NCI-H226 (cell line): Measurements from ENCODE around the gene ARHGAP25.

Source experiments
- DNase-seq: peaks from one replicate; pipeline ENCODE4 v3.0.0-alpha.2; 2015

The ARHGAP25 gene, protein sequence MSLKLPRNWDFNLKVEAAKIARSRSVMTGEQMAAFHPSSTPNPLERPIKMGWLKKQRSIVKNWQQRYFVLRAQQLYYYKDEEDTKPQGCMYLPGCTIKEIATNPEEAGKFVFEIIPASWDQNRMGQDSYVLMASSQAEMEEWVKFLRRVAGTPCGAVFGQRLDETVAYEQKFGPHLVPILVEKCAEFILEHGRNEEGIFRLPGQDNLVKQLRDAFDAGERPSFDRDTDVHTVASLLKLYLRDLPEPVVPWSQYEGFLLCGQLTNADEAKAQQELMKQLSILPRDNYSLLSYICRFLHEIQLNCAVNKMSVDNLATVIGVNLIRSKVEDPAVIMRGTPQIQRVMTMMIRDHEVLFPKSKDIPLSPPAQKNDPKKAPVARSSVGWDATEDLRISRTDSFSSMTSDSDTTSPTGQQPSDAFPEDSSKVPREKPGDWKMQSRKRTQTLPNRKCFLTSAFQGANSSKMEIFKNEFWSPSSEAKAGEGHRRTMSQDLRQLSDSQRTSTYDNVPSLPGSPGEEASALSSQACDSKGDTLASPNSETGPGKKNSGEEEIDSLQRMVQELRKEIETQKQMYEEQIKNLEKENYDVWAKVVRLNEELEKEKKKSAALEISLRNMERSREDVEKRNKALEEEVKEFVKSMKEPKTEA

DNA sequence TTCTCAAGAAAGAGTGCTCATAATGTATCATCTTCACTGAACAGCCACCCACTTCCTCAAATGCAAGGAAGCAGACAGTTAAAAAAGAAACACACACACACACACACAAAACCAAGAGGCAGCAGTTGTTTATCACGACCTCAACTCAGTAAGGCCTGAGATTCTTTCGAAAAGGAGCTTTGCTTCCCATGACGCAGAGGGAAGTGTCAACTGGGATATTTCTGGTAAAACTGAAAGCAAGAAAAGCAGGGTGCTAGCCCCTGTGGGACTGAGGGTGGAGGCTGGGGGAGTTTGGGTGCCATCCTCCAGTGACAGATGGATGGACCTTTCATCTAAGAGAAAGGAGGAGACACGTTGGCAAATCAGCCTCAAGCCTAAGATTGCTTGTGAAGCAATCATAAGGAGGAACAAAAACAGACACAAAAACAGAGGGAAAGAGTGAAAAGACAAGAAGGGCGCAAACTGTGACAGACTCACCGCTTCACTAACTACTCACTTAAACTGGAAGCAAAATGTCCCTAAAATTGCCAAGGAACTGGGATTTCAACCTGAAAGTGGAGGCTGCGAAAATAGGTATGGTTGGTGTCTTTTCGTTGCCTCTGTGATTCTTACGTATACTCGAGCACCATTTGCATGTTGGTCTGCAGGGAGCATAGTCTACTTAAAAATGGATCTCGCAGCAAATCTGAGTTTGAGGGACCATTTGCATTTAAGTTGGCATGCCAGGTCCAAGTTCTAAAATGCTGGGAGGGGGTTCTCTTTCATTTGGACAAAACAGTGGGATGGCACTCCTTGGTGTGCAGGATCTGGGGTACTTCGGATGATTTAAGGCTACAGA is at the start of gene ARHGAP25:
ARHGAP25 (plus strand) TSS at position 124 of the 838 bp plus-strand sequence; CDS start at position 513, 389 bp downstream.
- DNase-seq, result no peak

DNA sequence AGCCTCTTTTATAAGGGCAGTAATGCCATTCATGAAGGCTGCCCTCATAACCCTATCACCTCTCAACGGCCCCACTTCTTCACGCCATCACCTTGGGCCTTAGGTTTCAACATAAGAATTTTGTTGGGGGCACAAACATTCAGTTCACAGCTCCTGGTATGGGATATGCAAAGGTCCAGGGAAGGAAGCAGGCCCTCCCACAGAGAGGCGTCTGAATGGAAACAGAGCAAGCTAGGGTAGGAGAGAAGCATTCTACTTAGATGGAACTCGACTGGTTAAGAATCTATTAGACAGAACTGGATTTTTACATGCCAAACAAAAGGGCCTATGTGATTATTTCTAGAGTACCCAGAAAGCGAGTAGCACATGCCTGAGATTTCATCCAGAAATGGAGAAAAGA is 48.4 kb upstream of the ARHGAP25 start:
- no peak for DNase-seq

DNA sequence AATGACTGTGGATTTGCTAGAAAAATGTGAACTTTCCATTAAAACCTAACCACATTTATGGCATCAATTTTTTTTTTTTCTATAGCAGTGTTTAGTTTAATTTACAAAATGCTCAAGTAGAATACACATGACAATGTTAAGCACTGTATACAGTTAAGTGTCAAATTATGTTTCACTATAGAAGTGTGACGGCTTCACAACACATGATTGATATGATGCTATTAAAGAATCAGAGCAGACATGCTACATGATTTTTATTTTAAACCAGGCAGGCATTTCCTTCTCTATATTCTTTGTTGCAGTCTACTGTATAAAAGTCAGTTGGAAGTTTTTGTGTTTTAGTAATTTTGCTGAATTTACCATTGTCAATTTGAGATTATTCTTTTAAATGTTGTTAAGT is 47.6 kb upstream of the ARHGAP25 start:
- DNase-seq, result no peak

DNA sequence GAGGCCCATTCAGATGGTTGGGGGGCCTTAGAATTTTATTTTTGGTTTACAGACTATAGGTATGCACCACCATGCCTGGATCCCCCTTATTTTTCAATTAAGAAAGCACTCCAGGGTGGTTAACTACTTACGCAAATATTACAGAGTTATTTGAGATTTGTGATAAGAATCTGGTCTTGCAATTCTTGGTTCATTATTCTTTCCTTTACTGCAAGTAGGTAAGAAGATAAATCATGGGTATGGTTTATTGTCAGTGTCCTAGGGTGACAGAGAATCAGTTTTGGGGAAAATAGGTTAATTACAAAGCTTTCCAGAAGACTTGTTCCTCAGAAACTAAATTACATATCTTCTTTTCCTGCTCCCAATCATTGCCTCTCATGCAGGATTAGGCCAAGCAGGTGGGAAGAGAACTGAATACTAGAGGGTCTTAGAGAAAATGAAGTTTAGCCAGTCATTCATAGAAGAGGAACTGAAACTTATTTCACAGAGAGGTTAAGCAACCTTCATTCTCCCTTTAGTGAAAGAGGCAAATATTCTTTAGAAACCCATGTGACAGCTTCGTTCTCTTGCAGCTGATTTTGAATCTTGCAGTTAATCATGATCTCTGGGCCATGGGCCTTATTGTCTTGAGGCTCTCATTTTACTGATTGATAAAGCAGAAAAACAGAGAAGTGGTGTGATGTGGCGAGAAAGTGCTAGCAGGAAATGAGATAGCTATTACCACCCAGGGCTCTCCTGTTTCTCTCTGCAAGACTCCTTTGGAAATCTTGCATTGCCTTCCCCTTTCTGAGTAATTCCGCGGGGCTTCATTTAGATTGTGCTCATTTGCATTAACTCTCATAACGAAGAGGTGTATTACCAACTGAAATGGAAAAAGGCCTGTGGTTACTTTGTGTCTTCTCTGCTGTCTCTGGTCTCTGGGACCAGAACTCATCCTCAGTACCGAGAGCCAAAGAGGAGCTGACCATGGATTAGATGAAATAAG is 44.8 kb upstream of the ARHGAP25 start:
- no peak for DNase-seq

DNA sequence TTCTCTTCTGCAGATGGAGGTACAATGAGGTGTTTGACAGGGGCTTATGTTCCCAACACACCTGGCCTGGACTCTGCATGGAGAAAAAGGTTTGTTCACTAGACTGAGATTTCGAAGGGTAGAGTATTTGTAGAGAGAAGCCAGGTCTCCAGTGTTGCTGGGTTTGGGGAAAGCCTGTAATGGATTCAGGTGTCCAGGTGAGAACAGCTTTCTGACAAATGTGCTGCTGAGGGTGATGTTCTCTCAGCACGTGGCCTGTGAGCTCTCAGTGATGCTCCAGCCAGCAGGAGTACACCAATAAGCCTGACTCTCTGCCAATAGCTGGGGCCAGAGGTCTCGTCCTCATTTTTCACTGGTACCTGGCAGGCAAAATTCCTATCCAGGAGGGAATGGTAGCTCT is 43.8 kb upstream of the ARHGAP25 start:
- no peak for DNase-seq

DNA sequence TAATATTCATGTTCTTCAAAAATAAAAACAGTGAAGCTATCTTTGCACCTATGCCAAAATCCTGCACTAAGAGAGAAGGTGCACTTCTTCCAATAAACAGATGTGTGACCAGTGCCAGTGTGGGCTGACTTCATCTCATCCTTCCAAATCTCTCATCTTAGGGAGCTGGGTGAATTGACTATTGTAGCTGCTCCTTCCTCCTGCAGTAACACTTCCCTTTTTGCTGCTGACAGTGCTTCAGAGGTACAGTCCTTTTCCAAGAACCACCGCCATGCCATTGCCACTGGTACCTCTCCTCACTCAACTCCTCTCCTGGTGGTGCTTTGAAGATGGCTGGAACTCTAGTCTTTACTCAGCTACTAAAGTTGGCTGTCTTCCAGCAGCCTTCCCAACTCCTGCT is 42.1 kb upstream of the ARHGAP25 start:
- no peak for DNase-seq

DNA sequence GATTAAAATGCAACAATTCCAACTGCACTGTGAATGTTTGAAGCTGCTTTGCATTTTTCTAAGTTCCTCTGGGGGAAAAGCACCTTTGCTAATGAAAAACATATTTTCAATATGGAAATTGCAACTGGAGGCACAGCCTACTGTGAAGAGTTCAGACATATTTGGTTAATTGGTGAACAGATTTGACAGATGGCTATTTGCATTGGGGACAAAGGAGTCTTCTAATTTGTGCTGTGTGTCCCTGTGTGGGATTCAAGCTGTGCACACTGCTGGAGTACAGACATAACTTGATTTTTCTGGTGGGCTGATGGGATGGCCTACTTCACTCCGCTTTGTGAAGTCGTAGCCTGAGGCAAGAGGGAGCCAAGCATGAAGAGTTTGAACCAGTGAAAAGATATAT is 40.7 kb upstream of the ARHGAP25 start:
- no peak for DNase-seq

DNA sequence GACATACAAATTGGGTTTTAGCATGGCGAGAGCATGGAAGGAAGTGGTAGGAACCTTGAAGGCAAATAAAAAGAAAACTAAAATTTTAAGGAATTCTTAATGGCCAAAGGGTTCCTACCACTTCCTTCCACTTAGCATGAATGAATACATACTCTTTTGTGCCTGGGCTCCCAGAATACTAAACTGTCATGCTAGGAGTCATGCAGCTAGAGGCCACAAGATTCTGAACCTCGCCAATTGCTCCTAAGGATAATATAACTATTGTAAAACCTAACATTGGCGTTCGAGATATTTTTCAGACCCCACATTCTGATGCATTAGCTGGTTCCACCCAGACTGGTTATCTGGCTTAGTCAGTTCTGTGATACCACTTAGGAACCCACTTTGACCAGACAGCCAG is 38.6 kb upstream of the ARHGAP25 start:
- no peak for DNase-seq

DNA sequence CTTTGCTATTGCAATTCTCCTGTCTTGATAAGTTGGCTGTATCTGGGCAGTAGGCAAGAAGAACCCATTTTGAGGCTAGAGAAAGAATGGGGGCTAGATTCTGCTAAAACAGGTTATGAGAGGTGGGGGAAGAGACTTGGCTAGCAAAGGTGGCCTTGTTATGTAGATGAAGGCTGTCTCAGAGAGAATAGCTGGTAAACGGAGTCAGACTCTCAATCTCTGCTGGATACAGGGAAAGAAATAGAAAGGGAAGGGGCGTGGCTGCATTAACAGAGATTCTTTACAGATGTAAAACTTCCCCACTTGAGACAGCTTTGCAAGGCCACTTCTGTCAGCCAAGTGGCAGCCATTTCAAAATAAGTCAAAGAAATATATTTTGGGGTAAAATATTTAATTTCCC is 38.1 kb upstream of the ARHGAP25 start:
- no peak for DNase-seq

DNA sequence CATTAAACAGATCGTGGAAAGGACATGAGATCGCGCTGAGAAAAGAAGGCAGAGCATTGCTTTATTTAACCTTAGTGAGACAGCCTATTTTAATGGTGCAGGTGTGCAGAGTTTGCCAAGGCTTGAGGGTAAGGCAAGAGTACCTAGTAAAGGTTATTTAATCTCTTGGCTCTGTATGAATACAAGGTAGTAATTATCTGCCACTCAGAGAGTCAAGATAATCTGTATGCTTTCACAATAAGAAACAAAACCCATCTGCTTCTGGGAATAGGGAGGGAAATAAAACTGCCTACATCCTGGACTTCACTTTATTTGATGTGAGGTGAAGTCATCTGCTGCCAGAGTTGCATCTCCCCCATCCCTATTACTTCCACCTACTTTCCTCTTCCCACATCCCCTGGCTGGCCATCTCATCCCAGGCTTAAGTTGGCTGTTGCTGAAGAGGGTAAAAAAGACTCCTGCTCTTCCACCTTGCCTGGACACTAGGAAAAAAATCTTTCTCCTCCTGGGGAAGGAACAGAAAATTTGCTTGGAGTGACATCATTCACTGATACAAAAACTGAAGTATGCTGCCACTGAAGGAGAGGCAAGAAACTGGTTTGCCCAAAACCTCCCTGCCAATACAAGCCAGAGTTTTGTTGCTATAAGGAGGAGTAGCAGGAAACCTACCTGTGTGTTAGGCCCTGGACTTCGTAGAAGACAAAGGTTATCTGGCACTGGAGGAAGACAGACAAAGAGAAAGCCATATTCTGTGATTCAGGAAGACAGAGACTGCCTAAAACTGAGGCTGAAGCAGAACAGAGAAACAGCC is 35.8 kb upstream of the ARHGAP25 start:
- DNase-seq, result no peak

DNA sequence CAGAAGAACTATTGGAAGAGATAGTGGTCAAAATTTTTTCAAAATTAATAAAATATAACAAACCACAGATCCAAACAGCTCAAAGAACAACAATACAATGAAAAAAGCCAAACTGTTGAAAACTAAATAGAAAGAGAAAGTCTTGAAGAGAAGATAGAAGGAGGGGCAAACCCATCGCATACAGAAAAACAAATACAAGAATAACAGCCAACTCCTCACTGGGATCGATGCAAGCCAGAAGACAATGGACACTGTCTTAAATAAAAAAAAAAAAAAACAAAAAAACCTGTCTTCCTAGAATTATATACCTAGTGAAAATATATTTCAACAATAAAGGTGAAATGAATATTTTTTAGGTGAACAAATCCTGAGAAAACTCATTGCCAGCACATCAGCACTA is 34.1 kb upstream of the ARHGAP25 start:
- no peak for DNase-seq

DNA sequence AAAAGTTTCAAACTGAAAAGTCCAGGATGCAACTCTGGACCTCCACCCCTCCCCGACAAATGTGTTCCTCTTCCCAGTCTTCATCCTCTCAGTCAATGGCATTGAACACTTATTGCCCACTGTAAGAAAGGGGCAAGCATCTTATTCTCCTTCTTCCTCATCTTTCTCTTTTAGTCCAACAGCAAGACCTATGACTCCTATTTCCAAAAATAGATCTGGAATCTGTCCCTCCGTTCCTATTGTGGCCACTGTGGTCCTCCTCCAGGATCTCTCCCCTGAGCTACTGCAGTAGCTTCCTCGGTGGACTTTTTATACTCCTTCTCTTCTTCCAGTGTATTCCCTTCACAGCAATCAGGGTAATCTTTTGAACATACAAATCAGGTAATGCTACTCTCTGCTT is 28.0 kb upstream of the ARHGAP25 start:
- no peak for DNase-seq

DNA sequence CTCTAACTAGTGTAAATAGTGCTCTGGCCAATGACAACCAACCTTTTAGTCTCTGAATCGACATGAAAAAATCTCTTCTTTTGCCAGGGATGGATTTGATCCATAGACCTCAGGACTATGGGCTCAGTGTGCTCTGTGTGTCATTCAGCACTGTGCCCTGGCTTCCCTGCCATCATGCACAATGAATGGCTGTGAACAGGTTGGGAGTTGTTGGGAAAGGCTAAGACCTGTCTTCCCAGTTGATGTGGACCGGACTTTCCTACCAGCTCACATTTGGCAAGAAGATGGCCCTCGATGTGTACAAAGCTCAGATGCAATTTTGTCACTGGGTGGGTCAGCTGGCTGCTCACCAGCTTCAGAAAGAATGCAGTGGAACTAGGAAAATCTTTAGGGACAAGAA is 26.0 kb upstream of the ARHGAP25 start:
- no peak for DNase-seq

DNA sequence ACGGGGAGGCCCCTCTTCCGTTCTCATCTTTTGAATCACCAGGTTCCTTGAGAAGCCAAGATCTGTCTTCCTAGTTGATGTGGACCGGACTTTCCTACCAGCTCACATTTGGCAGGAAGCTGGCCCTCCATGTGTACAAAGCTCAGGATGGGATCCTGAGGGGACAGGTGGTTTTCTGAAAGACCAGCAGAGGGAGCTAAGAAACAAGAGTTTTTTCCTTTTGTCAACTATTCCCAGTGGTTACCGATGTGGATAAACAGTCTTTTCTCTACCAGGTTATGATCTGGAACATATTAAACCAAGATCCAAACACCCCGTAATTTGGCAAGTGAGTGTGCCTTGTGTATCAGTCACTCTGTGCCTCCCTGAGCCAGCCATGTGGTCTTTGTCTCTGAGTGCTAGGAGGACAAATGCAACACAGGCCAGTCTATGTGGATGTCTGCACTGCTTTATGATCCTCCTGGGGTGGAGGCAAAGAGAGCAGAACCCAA is 25.1 kb upstream of the ARHGAP25 start:
- DNase-seq, result peak; percentile 39

DNA sequence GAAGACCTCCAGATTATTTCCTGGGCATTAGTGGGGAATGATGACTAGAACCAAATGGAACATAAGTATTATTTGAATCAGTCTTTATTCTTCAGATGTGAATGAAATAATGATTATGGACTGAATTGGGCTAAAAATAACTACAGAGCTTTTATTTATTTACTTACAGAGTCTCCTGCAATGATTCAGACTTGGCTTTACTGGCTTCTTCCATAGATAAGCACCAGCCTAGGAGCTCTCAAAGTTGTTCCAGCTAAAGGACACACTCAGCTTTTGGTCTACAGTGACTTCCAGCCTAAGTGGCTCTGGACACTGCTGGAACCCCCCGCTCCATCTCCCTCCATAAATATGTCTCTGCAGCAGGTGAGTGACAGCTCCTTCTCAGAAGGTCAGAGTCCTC is 24.3 kb upstream of the ARHGAP25 start:
- no peak for DNase-seq

DNA sequence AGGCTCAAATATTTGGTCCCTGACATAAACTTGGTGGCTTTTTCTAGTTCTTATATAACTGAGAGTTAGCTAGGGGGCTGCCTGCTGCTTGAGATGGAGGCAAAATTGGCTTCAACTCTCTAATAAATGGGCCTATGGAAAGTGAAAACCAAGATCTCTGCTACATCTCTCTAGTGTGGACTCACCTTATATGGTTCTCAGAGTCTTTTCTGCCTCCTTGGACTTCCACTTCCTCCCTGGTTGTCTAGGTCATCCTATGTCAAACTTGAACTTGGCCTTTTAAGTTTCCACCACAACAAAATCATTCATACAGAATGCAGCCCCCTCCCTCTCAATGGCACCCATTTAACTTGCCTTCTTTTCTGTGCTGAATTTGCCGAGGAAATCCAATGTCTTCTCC is 23.9 kb upstream of the ARHGAP25 start:
- DNase-seq, result no peak

DNA sequence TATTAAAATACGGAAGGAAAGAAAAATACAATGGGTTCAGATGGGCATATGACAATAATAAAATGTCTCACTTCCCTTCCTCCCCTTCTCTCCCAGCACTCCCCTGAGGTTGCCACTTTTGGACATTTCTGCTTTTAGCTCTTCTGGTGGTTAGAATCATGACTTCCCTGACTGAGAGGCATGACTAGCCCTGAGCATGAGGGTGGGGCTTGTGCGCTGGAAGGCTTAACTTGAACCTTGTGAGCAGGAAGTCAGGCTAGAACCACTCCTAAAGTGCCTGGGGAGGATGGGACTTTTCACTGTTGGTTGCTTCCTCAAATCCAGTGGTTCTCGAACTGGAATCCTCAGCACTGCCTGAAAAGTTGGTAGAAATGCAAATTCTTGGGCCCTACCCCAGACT is 19.7 kb upstream of the ARHGAP25 start:
- no peak for DNase-seq

DNA sequence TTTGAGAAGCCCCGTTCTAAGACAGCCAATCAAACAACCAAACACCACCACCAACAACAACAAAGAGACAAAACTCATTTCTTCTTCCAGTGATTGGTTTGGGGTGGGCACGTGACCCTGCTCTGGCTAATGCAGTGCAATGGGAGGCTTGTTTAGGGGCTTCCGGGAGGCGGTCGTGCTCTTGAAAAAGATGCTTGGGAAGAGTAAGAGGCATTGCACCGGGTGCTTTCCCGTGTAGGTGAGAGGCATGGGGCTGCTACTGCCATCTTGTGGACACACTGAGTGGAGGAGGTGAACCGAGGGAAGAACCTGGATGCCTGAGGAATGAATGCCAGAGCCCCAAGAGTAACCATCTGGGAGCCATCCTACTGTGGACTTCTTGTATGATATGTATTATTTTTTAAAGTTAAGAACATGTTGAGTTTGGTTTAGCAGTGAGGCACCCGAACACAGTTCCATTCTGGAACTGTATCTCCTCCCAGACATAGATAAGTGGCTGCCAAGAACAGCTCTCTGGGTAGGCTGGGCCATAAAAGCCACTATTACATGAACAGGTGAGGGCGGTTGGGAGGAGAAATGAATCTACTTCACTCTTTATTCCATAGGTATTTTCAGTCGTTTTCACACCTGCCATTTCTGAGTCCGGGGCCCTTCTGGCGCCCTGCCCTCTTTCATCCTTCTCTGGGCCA is 19.1 kb upstream of the ARHGAP25 start:
- DNase-seq, result peak; percentile 48

DNA sequence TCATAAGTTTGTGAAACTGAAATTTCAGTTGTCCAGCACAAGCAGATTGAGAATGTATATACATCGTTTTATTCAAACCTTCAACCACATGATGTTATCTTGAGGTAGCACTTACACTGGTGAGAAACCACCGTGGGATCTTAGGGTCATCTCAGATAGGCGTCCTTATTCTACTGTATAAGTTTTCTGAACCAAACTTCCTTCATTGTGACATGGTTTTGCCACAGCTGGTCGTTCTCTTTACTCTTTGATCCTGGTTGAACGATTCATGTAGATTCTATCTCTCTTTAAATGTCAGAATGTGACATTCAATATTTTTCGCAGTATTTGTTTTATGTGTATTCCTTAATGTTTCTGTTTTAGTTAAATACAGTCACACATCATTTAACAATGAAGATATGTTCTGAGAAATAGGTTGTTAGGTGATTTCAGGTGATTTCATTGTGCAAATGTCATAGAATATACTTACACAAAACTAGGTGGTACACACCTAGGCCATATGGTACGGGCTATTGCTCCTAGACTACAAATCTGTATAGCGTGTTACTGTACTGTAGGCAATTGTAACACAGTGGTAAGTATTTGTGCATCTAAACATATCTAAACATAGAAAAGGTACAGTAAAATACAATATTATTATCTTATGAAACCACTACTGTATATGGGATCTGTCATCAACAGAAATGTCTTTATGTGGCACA is 17.9 kb upstream of the ARHGAP25 start:
- no peak for DNase-seq

DNA sequence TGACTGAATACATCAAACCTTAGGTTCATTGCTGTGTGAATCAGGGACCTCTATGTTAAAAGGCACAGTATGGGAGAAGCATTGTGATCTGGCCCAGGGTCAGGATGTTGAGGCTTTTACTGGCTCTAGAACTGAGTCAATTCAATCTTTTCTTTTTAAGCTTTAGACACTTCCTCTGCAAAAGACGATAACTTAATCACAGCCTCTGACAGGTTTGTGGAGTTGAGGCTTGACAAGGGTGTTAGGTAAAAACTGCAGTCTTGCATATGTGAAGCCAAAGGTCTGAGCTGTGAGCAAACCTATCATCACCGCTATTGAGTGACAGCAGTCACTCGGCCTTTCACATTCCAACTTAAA is 17.3 kb upstream of the ARHGAP25 start:
- DNase-seq, result no peak
